GM18502 (cell line): Measurements from ENCODE around the gene CYP1A2.

ENCODE experiments used
- ATAC-seq: cut with Tn5 transposase; IDR thresholded peaks from one replicate; pipeline ENCODE4 v1.9.1; 2021; ENCODE audit warnings: mild to moderate bottlenecking; ENCODE audit not compliant: unreplicated experiment, poor library complexity

Gene CYP1A2

DNA sequence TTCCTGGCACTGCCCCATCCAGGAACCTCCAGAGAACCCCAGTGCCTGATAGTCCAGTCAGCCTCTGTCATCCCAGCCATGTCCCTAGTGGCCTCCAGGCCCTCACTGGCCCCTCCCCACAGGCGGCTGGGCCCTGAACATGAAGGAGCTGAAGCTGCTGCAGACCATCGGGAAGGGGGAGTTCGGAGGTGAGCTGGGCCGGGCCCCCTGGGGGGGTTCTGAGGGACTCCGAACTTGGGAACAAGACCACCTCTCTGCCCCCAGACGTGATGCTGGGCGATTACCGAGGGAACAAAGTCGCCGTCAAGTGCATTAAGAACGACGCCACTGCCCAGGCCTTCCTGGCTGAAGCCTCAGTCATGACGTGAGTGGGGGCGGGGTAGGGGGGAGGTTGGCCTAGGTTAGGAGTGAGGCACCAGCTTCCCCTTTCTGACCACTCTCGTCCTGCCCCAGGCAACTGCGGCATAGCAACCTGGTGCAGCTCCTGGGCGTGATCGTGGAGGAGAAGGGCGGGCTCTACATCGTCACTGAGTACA, 52.0 kb downstream of the CYP1A2 start:
- ATAC-seq = no peak

DNA sequence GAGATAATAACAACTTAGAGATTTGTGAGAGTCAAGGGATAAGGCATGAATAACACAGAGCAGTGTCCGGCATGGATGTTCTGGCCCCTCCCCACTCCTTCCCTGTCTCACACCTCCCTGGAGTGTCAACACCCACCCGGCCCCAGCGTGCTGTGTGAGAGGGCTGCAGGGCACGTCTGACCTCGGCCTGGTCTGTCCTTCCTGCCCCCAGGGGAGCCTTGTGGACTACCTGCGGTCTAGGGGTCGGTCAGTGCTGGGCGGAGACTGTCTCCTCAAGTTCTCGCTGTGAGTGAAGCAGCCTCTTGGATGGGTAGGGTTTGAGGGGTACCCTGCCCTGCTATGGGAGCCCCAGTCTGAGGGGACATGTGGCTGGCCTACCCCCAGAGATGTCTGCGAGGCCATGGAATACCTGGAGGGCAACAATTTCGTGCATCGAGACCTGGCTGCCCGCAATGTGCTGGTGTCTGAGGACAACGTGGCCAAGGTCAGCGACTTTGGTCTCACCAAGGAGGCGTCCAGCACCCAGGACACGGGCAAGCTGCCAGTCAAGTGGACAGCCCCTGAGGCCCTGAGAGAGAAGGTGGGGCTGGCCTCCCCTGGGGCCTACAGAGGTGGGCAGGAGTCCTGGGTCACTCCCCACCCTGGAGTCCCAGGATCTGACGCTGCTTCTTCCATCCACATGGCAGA, 52.8 kb downstream of the CYP1A2 start:
- no peak for ATAC-seq

DNA sequence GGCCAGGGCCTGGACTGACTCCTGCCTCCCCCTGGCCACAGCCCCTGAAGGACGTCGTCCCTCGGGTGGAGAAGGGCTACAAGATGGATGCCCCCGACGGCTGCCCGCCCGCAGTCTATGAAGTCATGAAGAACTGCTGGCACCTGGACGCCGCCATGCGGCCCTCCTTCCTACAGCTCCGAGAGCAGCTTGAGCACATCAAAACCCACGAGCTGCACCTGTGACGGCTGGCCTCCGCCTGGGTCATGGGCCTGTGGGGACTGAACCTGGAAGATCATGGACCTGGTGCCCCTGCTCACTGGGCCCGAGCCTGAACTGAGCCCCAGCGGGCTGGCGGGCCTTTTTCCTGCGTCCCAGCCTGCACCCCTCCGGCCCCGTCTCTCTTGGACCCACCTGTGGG, 53.6 kb downstream of the CYP1A2 start:
- ATAC-seq = no peak

DNA sequence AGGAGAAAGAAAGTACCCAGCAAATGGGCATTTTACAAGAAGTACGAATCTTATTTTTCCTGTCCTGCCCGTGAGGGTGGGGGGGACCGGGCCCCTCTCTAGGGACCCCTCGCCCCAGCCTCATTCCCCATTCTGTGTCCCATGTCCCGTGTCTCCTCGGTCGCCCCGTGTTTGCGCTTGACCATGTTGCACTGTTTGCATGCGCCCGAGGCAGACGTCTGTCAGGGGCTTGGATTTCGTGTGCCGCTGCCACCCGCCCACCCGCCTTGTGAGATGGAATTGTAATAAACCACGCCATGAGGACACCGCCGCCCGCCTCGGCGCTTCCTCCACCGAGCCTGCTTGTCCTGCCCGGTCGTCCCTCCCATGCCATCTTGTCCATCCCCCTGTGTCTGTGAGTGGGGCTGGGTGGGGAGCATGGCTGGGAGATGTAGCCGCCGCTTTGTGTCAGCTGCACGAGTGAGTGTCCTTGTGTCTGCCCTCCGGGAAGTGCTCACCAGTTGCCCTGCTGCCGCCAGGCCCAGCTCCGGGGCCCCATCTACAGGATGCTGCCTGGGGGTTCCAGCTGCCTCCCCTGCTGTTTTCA, 54.3 kb downstream of the CYP1A2 start:
- no peak for ATAC-seq

- ATAC-seq = no peak
Observed at GRCh38 chr15:74804935-74805334, 56.3 kb downstream of the CYP1A2 start.
